ENCODE measurements around the gene CFDP1.
A peak's percentile ranks its signal among the peaks of the same experiment; 100 is the strongest.
"Not testable (repeated sequence)": the region's sequence is repeated elsewhere in the genome, so short reads cannot be mapped to it uniquely, and the experiment has no call there.

The CFDP1 gene

DNA sequence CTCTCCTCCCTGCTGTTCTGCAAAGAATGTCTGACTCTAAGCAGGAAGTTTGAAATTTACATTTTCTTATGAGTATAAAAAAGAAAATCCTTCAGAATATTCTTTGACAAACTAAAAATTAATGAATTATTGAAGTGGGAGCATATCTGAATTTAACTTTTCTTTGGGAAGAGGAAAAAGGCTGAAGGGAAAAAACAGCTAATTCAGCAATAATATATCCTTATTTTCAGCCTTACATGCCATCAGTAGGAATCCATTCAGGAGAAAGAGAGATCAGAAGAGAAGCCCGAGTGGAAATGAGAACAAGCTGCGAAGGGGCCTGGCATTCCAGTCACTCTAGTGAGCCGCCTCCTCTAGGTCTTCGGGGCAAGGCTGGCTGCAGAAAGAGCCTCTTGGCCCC, 140.1 kb downstream of the CFDP1 start:
- no peak for DNase-seq (ENCODE audit: low spot score)

DNA sequence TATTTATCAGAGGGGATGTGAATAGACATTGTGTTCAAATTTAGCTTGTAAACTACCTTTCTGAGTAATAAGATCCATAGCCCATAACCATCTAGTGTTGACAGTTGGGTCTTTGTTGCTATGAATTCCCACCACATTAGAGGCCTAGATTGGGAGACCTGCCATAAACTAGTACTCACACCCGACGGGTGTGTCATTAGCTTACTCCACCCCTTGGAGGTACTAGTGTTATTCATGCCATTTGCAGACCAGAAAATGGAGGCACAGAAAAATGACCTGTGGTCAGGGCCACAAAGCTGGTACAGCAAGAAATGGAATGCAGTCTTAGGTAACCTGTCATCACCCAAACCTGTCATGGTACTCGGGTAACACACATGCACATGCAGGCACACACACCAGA, 140.6 kb downstream of the CFDP1 start:
- DNase-seq (ENCODE audit: low spot score), result no peak

DNA sequence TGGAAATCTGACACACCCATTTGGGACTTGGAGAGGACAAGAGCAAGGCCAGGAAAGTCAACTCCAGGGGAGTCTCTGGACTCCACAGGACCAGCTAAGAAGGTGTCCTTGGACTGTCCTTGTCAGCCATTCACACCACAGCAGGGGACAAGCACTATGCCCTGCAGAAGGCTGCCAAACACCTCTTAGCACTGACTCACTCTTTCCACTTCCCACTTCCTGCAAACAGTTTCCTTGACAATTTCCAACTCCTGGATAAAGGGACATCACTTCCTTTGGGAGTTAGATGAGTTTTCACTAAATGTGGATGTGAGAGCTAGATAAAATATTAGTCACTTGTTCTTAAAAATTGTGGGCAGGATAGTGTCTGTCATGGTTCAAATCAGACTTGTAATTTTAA, 144.1 kb downstream of the CFDP1 start:
- no peak for DNase-seq (ENCODE audit: low spot score)

DNA sequence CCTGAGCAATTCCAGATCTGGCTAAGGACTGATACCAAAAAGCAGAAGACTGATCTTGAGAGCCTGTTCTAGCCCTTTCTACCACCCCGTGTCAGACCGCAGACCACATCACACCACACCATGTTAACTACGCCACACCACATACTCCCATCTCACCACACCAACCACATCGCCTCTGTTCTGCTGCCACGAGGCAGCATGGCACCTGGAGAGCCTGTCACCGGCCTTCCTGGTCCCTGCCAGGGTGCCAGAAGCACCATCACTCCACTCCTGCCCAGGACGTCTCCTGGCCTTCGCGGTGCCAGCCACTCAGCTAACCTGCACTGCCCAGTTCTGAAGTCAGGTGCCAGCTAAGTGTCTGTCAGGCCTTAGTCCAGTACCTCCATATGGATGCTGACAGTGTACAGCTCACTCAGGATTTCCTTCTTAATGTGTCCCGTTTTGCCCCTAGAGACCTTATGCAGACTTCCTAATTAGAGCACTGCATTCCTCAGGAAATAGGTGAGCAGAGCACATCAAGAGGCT, 144.6 kb downstream of the CFDP1 start:
- no peak for DNase-seq (ENCODE audit: low spot score)

DNA sequence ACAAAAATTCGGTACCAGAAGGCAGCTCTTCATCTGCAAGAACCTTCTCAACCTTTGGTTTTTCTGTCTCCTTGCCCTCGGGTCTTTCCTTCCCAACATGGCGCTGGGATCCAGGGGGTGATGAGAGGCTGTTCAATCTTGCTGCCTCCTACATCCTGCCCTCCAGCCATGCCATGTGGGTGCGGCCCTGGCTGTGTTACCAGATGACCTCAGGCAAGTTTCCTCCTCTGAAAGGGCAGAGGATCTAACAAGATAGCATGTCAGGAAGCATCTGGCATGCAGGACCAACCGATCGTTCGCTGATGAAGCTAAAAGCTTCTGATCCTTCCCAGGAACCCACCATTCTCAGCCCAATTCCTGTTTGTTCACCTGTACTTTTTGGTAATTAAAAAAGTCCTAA, 145.1 kb downstream of the CFDP1 start:
- no peak for DNase-seq (ENCODE audit: low spot score)

DNA sequence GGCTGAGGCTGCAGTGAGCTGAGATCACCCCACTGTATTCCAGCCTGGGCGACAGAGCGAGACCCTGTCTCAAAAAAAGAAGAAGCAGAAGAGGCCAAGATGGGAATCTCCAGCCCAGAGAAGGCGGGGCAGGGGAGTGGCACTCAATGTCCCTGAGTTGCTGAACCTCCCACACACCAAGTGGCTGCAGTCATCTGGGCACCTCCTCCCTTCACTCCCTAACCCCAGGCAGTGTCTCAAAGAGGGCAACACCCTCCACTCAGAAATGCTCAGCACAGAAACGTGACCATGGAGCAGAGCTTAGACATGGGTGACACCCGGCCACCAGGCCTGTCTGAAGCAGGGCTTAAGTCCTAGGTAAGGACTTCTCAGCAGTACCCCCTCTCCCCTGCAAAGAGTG, 145.6 kb downstream of the CFDP1 start:
- no peak for DNase-seq (ENCODE audit: low spot score)

DNA sequence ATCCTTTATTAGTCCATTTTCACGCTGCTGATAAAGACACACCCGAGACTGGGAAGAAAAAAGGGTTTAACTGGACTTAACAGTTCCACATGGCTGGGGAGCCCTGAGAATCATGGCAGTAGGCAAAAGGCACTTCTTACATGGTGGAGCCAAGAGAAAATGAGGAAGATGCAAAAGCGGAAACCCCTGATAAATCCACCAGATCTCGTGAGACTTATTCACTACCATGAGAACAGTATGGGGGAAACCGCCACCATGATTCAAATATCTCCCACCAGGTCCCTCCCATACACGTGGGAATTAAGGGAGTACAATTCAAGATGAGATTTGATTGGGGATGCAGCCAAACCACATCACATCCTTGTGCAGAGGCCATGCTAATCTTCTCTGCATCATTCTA, 146.9 kb downstream of the CFDP1 start:
- no peak for DNase-seq (ENCODE audit: low spot score)

DNA sequence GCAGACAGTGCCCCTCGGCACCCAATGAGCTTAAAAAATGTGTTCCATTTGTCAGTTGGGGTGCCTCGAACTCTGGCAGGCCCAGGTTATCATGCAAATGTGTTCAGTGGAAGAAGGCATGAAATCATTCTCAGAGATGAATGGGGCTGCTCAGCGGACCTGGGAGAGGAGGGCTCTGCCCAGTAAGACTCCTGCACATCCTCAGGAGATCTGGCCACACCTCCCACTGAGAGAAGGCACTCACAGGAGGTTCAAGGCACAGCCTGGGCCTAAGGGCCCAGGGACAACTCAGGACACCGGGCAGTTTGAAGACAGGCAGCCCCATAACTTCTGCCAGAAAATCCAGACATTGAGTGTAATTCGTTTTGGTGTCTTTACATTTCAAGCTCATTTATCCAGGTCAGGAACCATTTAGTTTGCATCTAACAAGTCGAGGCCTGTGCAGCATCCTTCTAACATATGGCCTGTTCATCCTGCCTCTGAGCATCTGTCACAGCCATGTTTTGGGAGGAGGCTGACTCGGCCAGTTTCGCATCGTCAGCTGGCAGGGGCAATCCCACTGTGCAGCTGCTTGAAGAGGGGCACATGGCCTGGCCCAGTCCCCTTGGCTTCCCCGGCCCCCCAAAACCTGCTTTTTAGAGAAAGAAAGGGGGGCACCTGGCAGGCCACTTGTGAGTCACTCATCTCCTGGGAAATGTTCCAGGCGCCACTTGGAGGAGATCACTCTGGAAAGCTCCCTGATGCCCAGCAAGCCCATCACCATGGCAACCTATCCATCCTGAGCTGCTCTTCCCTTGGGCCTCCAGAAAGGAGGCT, 150.6 kb downstream of the CFDP1 start:
- DNase-seq (ENCODE audit: low spot score), result no peak

DNA sequence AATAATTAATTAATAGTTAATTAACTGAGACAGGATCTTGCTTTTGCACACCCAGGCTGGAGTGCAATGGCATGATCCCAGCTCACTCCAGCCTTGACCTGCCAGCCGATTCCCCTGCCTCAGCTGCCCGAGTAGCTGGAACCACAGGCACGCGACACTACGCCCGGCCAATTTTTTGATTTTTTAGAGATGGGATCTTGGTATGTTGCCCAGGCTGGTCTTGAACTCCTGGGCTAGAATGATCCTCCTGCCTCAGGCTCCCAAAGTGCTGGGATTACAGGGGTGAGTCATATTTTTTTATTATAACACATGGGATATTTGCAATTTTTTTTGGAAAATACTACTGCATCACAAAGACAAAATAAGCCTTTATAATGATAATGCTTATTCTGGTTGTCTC, 151.5 kb downstream of the CFDP1 start:
- no peak for DNase-seq (ENCODE audit: low spot score)

DNA sequence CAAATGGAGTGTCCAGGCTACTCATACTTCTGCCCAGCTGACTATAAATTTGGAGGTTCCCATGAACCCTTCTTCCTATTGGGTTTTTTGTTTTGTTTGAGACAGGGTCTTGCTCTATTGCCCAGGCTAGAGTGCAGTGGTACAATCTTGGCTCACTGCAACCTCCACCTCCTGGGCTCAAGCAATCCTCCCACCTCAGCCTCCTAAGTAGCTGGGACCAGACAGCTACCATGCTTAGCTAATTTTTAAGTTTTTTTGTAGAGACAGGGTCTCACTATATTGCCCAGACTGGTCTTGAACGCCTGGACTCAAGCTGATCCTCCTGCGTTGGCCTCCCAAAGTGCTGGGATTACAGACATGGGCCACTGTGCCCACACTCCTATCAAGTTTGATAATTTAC, 152.3 kb downstream of the CFDP1 start:
- not testable (repeated sequence) for DNase-seq (ENCODE audit: low spot score)

DNA sequence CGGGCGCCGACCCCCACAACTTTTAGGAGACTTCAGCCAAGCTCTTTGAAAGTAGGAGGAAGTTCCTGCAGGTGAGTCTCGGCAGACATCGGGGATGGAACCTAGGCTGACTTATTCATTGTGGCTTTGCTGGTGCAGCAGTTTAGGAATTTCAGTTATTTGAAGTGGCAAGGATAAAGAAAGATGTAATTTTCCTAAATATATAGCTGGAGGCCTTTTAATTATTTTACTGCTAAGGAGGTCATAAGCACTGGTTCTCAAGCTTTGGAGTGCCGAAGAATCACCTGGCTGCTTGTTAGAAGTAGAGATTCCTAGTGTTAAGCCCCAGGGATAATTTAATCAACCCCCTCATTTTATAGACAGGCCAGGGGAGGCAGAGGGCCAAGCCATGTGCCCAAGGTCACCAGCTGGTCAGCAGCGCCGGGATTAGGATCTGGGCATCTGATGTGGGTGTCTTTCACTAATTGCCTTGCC, 152.9 kb downstream of the CFDP1 start:
- no peak for DNase-seq (ENCODE audit: low spot score)

DNA sequence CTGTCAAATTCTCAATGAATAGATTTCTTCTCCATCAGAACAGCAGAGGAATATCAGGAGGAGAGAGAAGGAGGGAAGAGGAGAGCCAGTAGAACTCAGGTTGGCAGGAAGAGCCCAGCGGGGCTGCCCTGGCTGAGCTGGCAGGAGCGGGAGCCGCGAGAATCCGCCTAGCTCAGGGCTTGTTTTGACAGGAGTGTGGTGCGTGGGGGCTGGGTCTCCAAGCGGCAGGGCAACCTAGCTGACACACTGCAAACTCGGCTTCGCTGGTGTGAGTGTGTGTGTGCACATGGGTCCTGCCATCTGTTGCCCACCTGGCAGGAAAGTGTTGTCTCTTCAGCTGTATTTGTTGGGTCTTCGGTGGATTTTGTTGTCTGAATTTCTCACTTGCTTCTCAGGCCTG, 154.0 kb downstream of the CFDP1 start:
- no peak for DNase-seq (ENCODE audit: low spot score)

DNA sequence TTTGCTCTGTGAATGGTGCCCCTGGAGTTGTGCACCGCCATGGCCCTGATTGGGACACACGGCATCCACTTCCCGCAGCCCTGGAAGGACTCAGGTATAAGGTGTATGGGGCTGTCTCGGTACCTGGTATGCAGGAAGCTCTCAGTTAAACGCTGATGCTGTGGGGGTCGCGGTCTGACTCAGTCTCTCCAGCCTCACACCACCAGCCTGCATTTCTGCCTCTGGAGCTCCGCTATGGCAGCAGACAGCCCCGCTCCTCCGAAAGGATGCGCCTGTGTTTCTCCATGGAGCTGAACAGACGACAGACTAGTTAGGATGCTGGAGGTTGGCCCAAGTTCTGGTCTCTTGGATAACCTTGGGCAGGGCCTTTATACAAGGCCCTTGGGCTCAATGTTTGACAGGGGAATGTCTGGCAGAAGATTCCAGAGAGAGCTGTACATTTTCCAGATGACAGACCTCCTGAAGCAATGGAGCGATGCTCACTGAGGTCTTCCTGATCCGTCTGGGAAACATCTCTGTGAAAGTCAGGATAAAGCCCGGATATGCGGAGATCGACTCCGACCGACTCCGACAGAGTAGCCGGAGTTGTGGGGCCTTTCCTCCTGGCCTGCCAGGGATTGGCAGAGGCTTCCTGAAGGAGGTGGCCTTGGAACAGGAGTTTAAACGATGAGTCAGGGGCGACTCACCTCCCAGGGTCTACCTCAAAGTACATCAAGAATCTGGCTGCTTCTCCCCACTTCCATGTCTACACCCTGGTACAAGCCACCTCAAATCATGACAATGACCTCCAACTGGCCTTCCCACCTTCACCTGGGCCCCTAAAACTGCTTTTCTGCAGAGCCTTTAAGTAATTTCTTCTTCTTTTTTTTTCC, 160.0 kb downstream of the CFDP1 start:
- no peak for DNase-seq (ENCODE audit: low spot score)

DNA sequence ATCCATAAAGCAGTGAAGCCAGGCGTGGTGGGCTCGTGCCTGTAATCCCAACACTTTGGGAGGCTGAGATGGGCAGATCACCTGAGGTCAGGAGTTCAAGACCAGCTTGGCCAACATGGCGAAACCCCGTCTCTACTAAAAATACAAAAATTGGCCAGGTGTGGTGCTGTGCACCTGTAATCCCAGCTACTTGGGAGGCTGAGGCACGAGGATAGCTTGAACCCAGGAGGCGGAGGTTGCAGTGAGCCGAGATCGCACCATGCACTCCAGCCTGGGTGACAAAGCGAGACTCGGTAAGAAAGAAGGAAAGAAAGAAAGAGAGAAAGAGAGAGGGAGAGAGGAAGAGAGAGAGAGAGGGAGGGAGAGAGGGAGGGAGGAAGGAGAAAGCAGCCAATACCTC, 160.7 kb downstream of the CFDP1 start:
- not testable (repeated sequence) for DNase-seq (ENCODE audit: low spot score)

DNA sequence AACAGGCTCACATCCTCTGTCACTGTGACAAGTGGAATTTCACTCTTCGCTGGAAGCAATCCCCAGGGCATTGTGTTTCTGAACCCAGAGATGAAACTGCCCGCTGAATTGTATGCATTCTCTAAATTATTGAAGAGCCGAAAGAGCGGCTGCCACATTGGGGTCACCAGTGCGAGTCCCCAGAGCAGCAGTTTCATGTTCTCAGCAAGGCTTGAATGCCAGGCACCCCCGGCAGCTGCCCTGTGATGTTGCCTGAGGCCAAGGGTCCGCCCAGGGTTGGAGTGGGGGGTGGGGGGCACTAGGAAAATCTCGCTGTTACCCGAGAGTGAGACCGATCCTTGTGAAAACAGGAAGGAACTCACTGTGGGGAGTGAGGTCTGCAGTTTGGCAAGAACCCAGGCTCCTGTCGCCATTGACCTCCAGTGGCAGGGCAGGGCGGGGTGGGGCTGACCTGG, 161.2 kb downstream of the CFDP1 start:
- DNase-seq (ENCODE audit: low spot score), result no peak

DNA sequence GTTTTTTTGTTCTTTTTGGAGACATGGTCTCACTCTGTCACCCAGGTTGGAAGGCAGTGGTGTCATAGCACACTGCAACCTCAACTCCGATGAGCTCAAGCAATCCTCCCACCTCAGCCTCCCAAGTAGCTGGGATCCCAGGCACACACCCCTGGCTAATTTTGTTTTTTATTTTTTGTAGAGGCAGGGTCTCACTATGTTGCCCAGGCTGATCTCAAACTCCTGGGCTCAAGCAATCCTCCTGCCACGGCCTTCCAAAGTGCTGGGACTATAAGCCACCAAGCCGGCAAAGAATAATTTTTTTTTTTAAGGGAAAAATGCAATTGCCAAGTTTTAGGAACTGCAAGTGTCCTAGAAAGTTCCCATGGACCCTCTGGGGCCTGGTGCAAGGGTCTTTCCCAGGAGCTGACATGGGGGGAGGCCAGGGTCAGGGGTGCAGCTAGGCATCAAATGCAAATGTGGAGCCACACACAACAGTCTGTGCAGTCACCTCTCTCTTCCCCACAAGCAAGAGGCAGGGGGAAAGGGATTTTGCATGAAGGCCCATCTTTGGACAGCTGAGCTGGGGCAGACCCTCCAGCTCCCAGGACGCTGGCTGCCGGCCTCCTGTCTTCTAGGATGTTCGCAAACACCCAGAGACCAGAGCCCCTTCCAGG, 161.7 kb downstream of the CFDP1 start:
- DNase-seq (ENCODE audit: low spot score), result no peak

DNA sequence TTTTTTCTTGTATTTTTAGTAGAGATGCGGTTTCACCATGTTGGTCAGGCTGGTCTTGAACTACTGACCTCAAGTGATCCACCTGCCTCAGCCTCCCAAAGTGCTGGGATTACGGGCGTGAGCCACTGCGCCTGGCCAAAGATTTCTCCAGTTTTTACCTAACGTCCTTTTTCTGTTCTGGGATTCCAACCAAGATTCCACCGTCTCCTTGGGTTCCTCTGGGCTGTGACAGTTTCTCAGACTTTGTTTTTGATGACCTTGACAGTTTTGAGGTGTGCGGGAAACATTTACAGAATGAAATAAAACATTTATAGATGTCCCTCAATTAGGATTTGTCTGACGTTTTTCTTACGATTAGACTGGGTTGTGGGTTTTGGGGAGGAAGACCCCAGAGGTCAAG, 163.9 kb downstream of the CFDP1 start:
- not testable (repeated sequence) for DNase-seq (ENCODE audit: low spot score)

DNA sequence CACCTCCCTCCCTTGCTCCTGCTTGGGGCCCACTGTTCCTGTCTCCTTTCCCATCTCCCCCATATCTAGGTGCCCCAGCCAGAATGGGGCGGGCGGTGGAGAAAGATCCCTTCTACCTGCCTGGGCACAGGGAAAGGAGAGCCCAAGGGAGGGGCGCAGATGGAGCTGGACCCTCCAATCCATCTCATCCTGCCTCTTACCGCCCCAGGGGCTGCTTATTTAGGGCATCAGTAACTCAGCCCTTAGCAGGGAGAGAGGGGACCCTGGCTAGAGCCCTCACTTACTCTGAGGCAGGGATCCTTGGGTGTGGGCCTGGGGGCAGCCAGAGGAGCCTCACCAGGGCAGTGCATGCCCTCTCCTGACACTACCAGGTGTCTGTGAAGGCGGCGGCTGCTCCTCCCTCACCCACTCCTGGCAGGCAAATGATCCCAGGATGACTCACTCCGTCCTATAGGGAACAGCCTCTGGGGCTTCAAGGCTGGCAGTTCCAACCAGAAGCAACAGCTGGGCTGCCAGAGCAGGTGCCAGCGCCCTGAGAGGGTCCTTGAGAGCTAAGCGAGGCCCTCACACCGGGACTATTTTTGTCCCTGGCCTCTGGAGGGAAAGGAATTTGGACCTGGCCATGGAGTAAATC, 165.6 kb downstream of the CFDP1 start:
- DNase-seq (ENCODE audit: low spot score), result peak; percentile 66

DNA sequence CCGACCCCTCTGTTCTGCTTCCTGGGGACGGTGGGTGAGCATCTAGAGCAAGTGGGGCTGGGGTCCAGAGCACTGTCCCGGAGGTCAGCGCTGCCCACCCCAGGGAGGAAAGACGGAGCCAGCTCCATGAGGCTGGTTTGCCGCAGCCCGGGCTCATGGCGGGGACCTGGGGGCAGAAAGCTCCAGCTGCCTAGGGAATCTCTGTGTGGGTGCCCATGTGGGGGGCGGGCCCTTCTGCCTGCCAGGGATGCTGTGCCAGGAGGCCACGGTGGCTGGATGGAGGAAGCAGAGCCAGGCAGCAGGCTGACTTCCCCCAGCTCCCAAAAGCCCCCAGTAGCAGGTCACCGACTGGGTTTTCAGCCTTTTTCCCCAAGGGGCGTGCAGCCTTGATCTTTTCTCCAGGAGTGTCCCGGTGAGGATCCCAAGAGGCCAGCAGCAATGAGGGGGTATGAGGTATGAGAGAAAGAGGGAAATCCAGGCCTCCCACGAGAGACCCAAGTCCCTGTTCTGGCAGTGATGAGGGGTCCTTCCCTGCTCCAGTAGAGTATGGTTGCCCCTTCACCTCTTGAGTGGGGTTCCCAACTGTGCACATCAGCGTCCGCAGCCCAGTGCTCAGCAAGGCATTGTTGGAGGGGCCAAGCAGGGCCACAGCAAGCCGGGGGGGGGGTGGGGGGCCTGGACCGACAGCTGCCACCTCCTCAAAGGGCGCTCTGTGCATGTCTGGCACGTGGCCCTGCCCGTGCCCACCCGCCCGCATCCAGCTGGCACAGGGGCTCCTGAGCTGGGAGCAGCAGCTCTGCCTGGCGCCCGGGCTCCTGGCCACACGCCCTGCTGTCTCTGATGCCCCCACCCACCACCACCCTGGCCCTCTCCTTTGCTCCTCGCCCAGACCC, 166.3 kb downstream of the CFDP1 start:
- DNase-seq (ENCODE audit: low spot score), result peak; percentile 66

DNA sequence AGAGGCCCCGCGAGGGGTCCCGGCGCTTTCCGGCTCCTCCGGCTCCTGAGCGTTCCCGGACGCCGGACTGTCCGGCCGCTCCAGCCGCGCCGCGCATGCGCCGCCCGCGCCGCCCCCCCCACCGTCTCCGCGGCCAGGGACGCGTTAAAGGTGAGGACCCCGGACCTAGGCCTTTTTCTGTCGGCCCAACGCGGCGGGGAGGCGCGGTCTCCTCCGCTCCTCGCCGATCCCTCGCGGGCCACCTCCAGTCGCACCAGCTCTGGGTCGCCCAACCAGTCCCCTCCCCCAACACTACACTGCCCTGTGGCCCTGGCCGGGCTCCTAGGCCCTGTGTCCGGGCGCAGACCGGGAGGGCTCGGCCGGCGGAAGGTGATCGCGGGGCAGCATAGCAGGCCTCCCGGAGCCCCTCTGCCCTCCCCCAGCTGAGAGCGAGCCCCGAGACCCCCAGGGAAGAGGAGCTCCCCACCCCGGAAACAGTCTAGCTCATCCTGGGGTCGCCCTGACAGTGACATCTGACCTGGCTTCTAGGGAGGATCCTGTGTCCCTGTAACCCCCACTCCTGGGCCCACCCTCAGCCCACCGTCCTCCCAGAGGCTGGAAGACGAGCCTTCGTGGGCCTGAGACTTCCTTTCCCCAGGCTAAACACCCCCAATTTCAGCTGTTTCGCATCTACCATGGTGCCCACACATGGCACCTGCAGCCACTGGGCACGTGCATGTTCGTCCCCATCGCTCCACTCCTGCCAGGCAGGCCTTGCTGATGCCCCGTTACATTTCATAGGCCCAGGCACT, 167.2 kb downstream of the CFDP1 start:
- peak; percentile 38 for DNase-seq (ENCODE audit: low spot score)

Measured in pons (tissue), 1 donor.